Endothelial cell of hepatic sinusoid (primary cell): Measurements from ENCODE around the gene NUMB.

ENCODE experiments used
- in situ Hi-C: cut with HindIII; loops from 2 replicates; pipeline ENCODE4 v1.10.0; 2017; ENCODE audit warnings: low sequenced_read_pairs

NUMB gene

DNA sequence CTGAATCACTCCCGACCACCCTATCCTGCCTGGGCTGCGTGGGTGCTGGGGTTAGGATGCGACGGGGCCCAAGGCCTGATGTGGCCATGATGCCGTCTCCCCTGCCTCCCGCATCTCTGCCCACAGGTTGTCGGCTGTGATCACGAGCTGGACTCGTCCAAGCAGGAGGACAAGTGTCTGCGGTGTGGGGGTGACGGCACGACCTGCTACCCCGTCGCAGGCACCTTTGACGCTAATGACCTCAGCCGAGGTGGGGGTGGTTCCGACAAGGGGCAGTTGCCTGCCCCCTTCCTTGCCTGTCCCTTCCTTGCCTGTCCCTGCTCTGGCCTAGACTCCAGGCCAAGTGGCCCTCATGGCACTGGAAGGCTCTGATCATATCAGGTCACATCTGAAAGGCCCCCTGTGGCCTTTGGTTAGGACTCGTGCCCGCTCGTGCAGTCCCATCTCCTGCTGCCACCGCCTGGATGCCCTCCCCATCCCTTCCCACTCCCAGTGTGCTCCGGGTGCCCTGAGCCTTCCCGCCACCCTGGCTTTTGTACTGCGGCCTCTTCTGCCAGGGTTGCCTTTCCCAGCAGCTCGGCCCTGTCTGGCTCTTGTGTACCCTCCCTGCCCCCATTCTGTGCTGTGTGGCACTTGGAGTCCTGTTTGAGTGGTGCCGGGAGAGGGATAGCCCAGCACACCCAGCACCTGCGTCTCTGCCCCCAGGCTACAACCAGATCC, 207.4 kb downstream of the NUMB start:
- in situ Hi-C loops, result no loop called here

DNA sequence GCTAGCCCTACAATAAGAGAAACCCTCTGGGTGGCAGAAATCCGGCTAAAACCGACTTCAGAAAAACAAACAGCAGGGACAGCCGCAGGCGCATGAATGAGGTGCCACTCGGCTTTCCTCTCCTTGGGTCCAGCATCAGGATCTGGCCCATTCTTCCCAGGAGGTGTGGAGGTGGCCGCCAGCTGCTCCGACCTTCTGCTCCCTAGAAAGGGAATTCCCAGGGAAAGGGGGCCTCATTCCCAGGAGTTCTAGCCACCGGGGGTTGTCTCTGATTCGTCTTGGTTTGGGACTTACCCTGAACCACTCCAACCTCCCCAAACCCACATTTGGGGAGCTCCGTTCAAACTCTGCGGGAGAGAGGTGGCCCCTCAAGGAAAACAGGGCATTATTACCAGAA, 208.0 kb downstream of the NUMB start:
- in situ Hi-C loops, result no loop called here

DNA sequence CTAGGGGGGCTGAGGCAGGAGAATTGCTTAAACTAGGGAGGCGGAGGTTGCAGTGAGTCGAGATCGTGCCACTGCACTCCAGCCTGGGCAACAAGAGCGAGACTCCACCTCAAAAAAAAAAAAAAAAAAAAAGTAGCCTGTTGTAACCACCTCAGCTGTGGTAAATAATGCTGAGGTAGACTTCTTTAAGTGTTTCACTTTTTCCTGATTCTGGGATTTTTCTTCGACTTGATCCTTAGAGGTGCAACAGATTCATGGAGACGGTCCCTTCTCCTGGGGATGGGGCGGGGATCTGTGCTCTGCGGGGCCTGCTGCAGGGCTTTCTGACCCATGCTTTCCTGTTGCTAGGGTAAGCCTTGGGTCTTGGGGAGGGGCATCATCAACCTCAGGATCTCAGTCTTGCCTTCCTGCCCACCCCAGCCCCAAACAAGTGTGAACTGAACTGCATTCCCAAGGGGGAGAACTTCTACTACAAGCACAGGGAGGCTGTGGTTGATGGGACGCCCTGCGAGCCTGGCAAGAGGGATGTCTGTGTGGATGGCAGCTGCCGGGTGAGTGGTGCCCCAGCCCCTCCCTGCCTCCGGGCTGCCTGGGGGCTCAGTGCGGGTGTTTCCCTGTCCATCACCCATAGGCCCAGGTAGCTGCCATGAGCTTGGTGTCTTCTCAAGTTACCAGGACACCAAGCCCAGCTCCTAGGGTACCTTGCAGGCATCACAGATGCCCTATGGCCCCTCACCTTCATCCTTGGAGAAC, 208.6 kb downstream of the NUMB start:
- in situ Hi-C loops, result no loop called here

DNA sequence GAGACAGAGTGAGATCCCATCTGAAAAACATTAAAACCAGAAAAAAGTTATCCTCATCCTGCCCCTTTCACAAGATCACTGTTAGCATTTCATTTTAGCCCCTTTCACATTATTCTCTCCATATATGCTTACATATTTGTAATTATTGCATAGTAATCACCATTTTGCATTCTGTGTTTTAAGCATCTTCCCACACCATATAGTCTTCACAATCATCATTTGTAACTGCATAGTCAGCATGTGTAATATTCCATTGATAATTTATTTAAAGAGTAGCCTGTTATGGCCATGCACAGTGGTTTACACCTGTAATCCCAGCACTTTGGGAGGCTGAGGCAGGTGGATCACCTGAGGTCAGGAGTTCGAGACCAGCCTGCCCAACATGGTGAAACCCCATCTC, 209.2 kb downstream of the NUMB start:
- in situ Hi-C loops, result no loop called here

DNA sequence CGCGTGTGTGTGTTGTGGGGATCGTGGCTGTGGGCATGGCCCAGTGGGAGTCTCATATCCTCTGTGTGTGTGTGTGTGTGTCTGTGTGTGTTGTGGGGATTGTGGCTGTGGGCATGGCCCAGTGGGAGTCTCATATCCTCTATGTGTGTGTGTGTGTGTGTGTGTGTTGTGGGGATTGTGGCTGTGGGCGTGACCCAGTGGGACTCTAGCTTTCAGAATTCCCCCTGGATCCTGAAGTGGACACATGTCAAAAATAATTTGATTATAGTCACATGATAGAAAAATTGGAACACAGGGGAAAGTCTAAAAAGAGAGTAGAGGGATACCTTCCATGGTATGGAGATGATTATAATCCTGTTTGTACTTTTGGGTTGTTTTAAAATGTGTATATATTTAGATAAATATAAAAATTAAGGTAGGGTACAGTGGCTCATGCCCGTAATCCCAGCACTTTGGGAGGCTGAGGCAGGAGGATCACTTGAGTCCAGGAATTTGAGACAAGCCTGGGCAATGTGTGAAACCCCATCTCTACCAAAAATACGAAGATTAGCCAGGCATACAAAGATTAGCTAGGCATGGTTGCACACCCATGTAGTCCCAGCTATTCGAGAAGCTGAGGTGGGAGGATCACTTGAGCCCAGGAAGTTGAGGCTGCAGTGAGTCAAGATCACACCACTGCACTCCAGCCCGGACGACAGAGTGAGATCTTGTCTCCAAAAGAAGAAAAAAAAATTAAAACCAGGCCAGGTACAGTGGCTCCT, 210.1 kb downstream of the NUMB start:
- in situ Hi-C loops, result no loop called here

DNA sequence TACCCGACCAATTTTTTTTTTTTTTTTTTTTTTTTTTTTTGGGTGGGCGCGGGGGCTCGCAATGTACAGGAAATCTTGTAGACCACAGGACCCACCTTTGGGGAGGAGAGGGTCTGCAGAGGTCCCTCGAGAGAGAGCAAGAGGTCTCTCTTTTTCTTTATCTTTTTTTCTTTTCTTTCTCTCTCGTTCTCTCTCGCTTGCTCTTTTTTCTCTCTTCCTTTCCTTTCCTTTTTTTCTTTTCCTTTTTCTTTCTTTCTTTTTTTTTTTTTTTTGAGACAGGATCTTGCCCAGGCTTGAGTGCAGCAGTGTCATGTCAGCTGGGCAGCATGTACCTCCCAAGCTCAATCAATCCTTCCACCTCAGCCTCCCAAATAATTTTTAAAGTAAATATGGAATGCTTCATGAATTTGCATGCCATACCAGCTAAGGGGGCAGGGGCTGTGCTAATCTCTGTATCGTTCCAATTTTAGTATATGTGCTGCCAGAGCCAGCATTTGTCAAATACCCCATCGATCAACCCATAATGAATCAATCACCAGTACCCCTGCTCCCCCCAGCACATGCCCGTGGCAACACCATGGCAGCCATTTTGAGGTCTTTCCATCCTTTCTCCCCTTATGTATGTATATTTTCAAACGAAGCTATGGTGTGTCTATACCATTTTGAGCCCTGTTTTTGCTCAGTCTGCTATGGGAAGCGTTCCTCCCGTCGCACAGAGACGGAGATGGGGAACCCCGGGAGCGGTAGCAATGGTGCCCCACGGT, 211.8 kb downstream of the NUMB start:
- in situ Hi-C loops, result no loop called here

DNA sequence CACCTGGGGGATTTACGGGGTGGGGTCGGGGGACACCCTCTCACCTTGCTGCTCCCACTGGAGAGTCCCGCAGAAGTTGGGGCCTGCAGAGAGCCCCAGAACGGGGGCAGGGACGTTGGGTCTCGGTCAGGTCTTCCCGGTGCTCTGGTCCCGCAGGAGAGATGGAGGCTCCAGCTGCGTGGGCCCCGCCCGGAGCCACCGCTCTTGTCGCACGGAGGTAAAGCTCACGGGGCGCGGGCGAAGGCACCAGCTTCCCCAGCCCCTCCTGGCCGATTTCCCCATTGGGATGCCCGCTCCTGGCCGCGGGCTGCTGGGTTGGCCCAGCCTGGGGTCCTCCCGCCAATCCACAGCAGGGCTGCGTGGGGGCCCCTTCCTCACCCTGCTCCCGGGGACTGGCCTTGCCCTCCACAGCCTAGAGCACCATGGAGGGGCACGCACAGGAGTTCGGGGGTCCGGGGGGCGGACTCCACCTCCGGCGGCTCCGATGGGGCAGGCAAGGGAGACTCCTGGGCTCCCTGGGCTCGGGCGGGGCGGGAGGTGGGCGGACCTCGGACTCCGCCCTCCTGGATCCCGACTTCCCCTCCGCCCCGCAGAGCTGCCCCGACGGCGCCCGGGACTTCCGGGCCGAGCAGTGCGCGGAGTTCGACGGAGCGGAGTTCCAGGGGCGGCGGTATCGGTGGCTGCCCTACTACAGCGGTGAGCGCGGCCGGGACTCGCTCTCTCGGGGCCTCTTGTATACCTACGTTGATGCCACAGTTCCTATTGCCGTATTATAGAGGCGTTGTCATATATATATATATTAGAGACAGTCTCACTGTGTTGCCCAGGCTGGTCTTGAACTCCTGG, 212.6 kb downstream of the NUMB start:
- in situ Hi-C loops, result no loop called here

DNA sequence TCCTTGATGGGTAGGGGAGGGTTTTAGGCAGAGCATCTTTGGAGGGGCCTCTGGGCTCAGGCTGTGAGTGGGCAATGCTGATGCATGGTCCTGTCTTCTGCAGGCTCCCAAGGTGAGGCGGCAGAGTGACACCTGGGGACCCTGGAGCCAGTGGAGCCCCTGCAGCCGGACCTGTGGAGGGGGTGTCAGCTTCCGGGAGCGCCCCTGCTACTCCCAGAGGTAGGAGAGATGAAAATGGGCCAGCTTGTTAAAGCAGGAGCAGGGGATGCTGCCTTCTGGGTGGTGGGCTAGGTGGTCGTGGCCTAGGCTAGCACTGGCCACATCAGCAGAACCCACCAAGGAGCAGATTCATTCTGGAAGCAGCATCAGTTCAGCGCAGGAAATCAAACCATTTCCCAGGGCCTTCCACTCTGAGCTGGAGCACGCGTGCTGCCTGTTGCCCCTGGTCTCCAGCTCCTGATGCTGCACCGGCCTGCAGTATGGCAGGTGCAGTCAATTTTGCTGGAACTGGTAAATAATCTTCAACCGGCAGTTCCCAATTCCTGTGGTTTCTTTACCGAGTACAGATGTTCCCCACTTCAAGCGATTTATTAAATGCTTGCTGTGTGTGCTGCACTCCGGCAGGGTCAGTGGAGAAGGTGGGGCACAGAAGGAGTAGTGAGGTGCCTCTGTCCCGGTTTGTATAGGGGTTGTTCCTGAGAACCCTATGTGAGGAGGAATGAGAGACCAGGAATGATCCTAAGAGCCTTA, 213.6 kb downstream of the NUMB start:
- in situ Hi-C loops, result no loop called here

DNA sequence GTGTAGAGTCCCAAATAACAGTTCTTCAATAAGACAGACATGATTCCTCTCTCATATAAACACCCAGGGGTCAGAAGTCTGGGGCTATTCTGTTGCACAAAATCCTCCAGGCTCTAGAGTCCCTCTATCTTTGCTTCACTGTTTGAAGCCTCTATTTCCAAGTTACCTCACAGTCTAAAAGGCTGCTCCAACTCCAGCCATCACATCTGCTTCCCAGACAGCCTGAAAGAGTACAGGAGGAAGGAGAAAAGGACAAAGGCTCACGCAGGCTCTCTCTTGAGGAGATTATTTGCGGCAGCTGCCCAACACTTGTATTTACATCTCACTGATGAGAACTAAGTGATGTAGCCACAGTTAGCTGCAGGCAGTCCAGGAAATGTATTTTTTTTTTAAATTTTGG, 214.6 kb downstream of the NUMB start:
- in situ Hi-C loops, result no loop called here

DNA sequence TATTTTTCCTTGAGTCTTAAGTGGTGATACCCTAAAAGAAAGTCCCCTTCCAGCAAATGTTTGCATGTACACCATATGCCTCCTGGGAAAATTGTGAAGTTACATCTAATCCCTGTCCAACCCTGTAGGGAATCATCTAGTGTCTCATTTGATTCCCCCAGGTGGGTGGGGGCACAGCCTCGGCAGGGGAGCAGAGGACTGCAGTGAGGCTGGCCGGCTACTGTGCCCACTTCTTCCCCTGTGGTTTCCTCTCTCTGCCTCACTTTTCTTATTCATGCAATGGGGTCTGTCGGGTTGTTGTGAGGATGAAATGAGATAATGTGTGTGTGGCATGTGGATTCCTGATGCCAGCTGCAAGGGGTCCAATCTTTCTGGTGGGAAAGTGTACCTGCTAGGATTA, 215.0 kb downstream of the NUMB start:
- in situ Hi-C loops, result no loop called here

DNA sequence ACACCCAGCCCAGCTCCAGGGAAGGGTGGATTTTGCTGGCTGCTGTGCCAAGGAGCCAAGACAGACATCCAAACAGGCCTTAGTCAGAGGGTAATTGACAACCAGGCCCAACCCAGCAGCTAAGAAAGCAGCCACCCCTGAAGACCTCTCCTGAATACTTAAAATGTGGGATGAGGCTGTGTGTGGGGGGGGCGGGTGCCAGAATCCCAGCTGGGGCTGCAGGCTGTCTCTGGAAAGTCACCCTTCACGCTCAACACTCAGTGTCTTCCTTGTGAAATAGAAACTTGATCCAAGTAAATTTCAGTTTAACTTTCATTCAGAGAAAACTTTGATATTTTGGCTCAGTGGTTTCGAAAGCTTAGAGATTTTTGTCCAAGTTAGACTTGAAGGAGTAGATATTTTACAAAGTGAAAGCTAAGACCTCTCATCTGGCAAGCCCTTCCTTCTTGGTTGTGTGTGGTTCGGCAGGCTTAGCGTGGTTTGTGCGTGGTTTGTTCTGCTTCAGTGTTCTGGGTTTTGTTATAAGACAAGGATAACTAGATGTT, 215.9 kb downstream of the NUMB start:
- in situ Hi-C loops, result no loop called here

DNA sequence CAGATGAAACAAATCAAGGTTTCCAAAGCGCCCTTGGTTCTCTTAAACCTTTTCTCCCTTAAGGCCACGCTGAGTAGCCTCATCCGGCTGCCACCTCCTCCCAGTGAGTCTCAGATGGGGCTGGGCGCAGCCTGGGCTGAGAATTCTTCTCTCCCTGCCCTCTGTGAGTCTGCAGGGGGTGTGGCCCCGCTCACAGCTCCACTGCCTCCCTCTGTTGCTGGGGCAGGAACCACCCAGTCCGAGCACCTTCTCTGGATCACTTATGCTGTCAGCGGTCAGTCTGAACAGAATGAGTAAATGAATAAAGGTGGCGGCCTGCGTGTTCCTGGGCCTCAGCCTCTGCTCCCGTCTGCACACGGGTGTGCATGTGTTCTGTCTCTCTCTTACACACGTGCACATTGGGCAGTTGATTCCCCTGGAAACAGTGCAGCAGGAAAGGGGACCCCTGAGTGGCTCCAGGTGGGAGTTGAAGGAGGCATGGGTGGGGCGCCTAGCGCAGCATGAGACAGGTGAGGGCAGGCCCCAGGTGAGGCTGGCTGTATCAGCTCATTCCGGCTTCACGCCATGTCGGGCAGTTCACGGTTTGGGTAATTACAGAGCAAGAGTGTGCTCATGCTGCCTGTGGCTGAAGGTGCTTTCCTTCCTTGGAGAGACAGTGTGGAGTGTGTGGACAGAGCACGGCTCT, 216.7 kb downstream of the NUMB start:
- in situ Hi-C loops, result no loop called here

DNA sequence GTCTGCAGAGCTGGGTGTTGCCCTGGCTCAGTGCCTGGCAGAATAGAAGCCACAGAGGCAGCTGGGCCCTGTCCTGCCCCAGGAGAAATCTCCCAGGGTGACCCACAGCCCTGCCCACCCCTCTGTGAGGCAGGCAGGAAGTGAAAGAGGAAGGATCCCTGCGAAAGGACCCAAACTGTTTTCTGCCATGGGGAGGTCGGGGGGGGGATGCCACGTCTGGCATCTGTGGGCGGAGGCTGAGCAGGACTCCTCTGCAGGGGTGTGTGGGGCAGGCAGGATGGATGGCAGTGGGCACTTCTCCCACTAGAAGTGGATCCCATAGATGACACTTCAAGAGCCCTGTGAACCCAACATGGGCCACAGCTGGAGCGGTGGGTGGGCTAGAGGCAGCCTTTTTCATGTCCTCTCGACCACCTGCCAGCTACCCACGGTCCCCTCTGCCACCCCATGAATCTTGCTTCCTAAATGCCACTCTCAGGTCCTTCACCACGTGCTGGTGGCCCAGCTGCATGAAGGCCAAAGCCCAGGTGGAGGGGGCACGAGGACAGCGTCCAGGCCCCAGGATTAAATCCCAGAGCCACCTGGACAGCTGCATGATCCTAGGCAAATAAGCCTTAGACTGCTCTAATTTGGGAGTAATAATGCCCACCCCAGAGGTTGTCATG, 217.4 kb downstream of the NUMB start:
- in situ Hi-C loops, result no loop called here

DNA sequence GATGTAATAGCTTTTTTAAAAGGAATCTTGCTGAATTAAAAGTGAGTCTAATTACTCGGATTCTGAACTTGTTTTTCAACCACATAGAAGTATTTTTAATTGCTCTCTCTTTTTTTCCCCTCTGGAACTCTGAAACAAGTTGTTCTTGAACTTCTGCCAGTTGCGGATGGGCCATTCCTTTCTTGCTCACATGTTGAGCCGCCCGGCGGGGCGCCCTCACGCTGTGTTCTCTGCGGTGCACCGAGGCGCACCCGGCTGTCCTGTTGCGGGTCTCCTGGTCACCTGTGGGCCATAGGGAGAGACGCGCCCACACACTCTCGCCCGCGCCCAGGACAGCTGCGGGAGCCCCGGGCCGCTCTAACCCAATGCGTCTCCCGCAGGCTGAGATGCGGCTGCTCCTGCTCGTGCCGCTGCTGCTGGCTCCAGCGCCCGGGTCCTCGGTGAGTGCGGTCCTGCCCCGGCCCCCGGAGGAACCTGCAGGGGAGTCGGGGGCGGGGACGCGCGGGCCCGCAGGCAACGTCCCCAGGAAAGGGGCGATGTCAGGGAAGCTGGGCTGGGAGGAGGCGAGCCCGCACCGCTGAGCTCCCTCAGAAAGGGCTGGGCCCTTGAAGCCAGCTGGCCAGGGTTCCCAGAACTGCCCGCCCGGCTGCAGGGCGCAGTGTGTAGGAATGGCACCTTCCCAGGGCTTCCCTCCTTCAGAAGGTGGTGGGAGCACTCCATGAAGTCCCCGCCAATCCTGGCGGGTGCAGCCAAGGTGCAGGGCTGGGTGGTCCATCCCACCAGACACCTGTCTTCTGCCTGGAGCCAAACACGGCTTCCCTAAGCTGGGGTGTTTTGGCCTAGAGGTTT, 218.7 kb downstream of the NUMB start:
- in situ Hi-C loops, result no loop called here

DNA sequence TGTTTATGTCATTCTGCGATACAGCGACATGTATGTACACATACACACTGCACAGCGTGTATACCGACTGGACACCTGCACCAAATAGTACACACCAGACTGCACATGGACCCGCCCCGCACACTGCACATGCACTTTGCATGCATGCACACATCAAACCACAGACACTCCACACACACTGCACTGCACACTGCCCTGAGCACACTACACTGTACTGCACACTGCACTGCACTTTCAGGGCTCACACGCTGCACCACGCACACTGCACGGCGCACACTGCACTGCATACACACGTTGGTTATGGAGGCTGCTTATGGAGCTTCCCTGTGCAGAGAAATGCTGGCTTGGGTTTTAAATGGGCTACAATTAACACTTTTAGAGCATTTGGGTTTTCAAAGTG, 219.4 kb downstream of the NUMB start:
- in situ Hi-C loops, result no loop called here

DNA sequence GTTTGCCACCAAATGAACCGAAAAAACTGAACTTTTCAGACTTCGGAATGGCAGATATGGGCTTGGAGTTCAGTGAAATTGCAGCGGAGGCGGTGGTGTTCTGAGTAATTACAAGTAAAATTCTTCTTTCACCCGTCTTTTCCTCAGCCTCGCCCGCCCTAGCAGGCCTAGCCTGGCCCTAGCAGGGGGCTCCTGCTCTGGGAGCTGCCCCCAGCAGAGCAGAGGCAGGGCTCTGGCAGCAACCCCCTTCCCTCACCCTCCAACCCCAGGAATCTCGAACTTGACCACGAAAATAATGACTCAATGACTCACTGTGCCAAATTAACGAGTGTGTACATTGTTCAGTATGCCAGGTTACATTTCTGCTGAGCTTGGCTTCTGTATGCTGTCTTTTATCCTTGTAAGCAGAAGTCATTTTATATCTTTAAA, 219.9 kb downstream of the NUMB start:
- in situ Hi-C loops, result no loop called here

DNA sequence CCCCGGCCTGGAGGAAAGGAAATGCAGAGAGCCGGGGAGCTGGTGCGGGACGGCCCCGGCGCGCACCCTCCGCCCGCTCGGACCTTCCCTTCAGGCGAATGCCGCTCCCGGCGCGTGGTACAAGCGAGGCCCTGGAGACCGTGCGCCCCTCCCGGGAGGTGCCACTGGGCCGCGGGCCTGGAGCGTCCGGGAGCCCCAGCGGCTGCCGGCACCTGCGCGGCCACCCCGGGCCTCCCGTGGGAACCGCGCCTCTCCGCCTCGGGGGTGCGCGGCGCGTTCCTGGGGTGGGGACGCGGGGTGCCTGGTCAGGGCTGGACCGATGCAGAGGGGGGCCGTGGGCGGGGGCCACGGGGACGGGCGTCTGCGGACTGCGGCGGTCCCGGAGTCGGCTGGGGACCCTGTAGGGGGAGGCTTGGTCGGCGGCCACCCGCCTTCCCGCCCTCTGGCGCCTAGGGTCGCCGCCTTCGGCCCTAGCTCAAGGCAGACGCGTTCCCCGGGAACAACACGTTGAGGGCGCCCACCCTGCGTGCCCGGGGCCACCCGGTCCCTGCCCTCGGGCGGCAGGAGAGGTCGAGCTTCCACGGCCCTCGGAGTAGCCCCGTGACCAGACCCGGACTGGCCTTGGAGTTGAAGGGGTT, 220.4 kb downstream of the NUMB start:
- in situ Hi-C loops, result no loop called here
